Activated T-cell treated with anti-CD3 and anti-CD28 coated beads, Interleukin-2, amount 50 U/mL, for 4 hours (primary cell): ENCODE data around the gene COX11. TPM values are rescaled to one million over a fixed set of nuclear protein-coding genes. Genes with fewer than 3 reads are reported as not detected.

Experiments used
- ATAC-seq, 2 donors: fragments of 200-7000 bp; cut with Tn5 transposase; one replicate each; pipeline ENCODE4 v1.10.0; 2021
- DNase-seq: peaks from one replicate; pipeline ENCODE4 v3.0.0-alpha.2; 2020
- H3K27me3 Mint-ChIP-seq: one replicate; pipeline ENCODE4 v1.8.0; 2021; ENCODE audit warnings: low read depth, mixed read lengths
- H3K36me3 Mint-ChIP-seq: one replicate; pipeline ENCODE4 v1.8.0; 2022; ENCODE audit warnings: mixed read lengths; ENCODE audit not compliant: insufficient read depth
- H3K4me1 Mint-ChIP-seq: one replicate; pipeline ENCODE4 v1.8.0; 2021; ENCODE audit warnings: low read depth, mixed read lengths
- H3K4me3 Mint-ChIP-seq: one replicate; pipeline ENCODE4 v1.8.0; 2021; ENCODE audit warnings: mild to moderate bottlenecking, moderate library complexity, mixed read lengths
- H3K9me3 Mint-ChIP-seq: one replicate; pipeline ENCODE4 v1.8.0; 2021; ENCODE audit warnings: mixed read lengths
- total RNA-seq, 3 donors: library from RNA; stranded (reverse); gene quantifications; one replicate each; pipeline ENCODE4 v1.2.1, GENCODE V29; 2021

COX11 gene
- total RNA-seq, 3 donors from 2014 or later: 48.0 to 62.9 (median 61.6) TPM

- Mint-ChIP-seq H3K9me3 (peaks cover 4% of the 10 kb centered on the region), H3K27me3 (no peaks in the 10 kb centered on the region), H3K36me3 (peaks cover 4% of the 10 kb centered on the region), H3K4me3 (no peak overlapping the region), H3K4me1 (peaks cover 4% of the 10 kb centered on the region)
- ATAC-seq (no peak), DNase-seq (no peak)
Observed at GRCh38 chr17:54976316-54976715, 7.9 kb upstream of the COX11 start.

GRCh38 chr17:54974759-54975158 lies 6.3 kb upstream of the COX11 start:
- DNase-seq (no peak), ATAC-seq (no peak)
- H3K36me3 Mint-ChIP-seq: peaks cover 4% of the 10 kb centered on the region
- H3K4me3 Mint-ChIP-seq: no peak overlapping the region
- H3K4me1 Mint-ChIP-seq: peaks cover 8% of the 10 kb centered on the region
- H3K9me3 Mint-ChIP-seq: peaks cover 3% of the 10 kb centered on the region
- H3K27me3 Mint-ChIP-seq: no peaks in the 10 kb centered on the region

GRCh38 chr17:54972406-54973138 lies 4.1 kb upstream of the COX11 start:
- Mint-ChIP-seq H3K36me3 (peaks cover 4% of the 10 kb centered on the region), H3K9me3 (no peaks in the 10 kb centered on the region), H3K27me3 (no peaks in the 10 kb centered on the region), H3K4me1 (peaks cover 7% of the 10 kb centered on the region), H3K4me3 (no peak overlapping the region)
- ATAC-seq (no peak), DNase-seq (no peak)

GRCh38 chr17:54971901-54972300 lies 3.4 kb upstream of the COX11 start:
- peaks cover 12% of the 10 kb centered on the region for H3K4me1 Mint-ChIP-seq
- DNase-seq (no peak), ATAC-seq (no peak)
- H3K9me3 Mint-ChIP-seq: no peaks in the 10 kb centered on the region
- no peaks in the 10 kb centered on the region for H3K27me3 Mint-ChIP-seq
- H3K4me3 Mint-ChIP-seq: no peak overlapping the region
- peaks cover 3% of the 10 kb centered on the region for H3K36me3 Mint-ChIP-seq

GRCh38 chr17:54971147-54971546 lies 2.7 kb upstream of the COX11 start:
- Mint-ChIP-seq H3K4me3 (no peak overlapping the region), H3K9me3 (no peaks in the 10 kb centered on the region), H3K4me1 (peaks cover 19% of the 10 kb centered on the region), H3K36me3 (no peaks in the 10 kb centered on the region), H3K27me3 (no peaks in the 10 kb centered on the region)
- DNase-seq: no peak
- no peak for ATAC-seq

- Mint-ChIP-seq H3K9me3 (no peaks in the 10 kb centered on the region), H3K27me3 (no peaks in the 10 kb centered on the region), H3K36me3 (peaks cover 2% of the 10 kb centered on the region), H3K4me1 (peaks cover 25% of the 10 kb centered on the region), H3K4me3 (no peak overlapping the region)
- no peak for DNase-seq
- no peak for ATAC-seq
Observed at GRCh38 chr17:54969658-54970572, 1.5 kb upstream of the COX11 start.

GRCh38 chr17:54968988-54969332 lies 506 bp upstream of the COX11 start:
- no peaks in the 10 kb centered on the region for H3K9me3 Mint-ChIP-seq
- no peaks in the 10 kb centered on the region for H3K27me3 Mint-ChIP-seq
- ATAC-seq (peak; percentile 23 to 29), DNase-seq (peak; percentile 24)
- peaks cover 25% of the 10 kb centered on the region for H3K4me1 Mint-ChIP-seq
- H3K36me3 Mint-ChIP-seq: peaks cover 2% of the 10 kb centered on the region
- H3K4me3 Mint-ChIP-seq: no peak overlapping the region

GRCh38 chr17:54967621-54968261 lies 713 bp downstream of the COX11 start:
- Mint-ChIP-seq H3K27me3 (no peaks in the 10 kb centered on the region), H3K36me3 (peaks cover 7% of the 10 kb centered on the region), H3K4me1 (peaks cover 25% of the 10 kb centered on the region), H3K9me3 (no peaks in the 10 kb centered on the region), H3K4me3 (no peak overlapping the region)
- ATAC-seq (peak; percentile 27 to 29), DNase-seq (peak; percentile 6)

GRCh38 chr17:54956791-54957190 lies 11.7 kb downstream of the COX11 start:
- Mint-ChIP-seq H3K36me3 (peaks cover 19% of the 10 kb centered on the region), H3K4me1 (no peaks in the 10 kb centered on the region), H3K9me3 (no peaks in the 10 kb centered on the region), H3K4me3 (no peak overlapping the region), H3K27me3 (no peaks in the 10 kb centered on the region)
- ATAC-seq: no peak
- DNase-seq: no peak

GRCh38 chr17:54951286-54951685 lies 17.2 kb downstream of the COX11 start:
- Mint-ChIP-seq H3K4me1 (no peaks in the 10 kb centered on the region), H3K4me3 (no peak overlapping the region), H3K9me3 (no peaks in the 10 kb centered on the region), H3K27me3 (peaks cover 9% of the 10 kb centered on the region), H3K36me3 (peaks cover 4% of the 10 kb centered on the region)
- ATAC-seq (no peak), DNase-seq (no peak)

GRCh38 chr17:54950116-54950515 lies 18.3 kb downstream of the COX11 start:
- DNase-seq: no peak
- Mint-ChIP-seq H3K4me1 (no peaks in the 10 kb centered on the region), H3K36me3 (peaks cover 4% of the 10 kb centered on the region), H3K27me3 (peaks cover 12% of the 10 kb centered on the region), H3K4me3 (no peak overlapping the region), H3K9me3 (no peaks in the 10 kb centered on the region)
- ATAC-seq: no peak

GRCh38 chr17:54948380-54948779 lies 20.1 kb downstream of the COX11 start:
- Mint-ChIP-seq H3K9me3 (no peaks in the 10 kb centered on the region), H3K4me3 (no peak overlapping the region), H3K4me1 (no peaks in the 10 kb centered on the region), H3K36me3 (peaks cover 4% of the 10 kb centered on the region), H3K27me3 (peaks cover 12% of the 10 kb centered on the region)
- peak in 1 of 2 donors; percentile 40 for ATAC-seq
- DNase-seq: no peak

- H3K36me3 Mint-ChIP-seq: peaks cover 4% of the 10 kb centered on the region
- peaks cover 12% of the 10 kb centered on the region for H3K27me3 Mint-ChIP-seq
- no peaks in the 10 kb centered on the region for H3K4me1 Mint-ChIP-seq
- H3K4me3 Mint-ChIP-seq: no peak overlapping the region
- DNase-seq (no peak), ATAC-seq (no peak)
- H3K9me3 Mint-ChIP-seq: no peaks in the 10 kb centered on the region
Observed at GRCh38 chr17:54947396-54947795, 21.1 kb downstream of the COX11 start.

GRCh38 chr17:54945671-54946070 lies 22.8 kb downstream of the COX11 start:
- H3K9me3 Mint-ChIP-seq: no peaks in the 10 kb centered on the region
- no peak for ATAC-seq

More at GRCh38 chr17:54945671-54946070, 22.8 kb downstream of the COX11 start:
- no peak for DNase-seq
- Mint-ChIP-seq H3K4me3 (no peak overlapping the region), H3K4me1 (no peaks in the 10 kb centered on the region), H3K27me3 (peaks cover 12% of the 10 kb centered on the region), H3K36me3 (no peaks in the 10 kb centered on the region)
